PC-9 (cell line): ENCODE data around the gene CFAP97D2. TPM values are rescaled to one million over a fixed set of nuclear protein-coding genes. Genes with fewer than 3 reads are reported as not detected.

Experiments used
- BruUV-seq: library from RNA; stranded (reverse); fragments of 400-500 nt; replicated peaks from 2 replicates; lab custom pipeline; 2021; lab: Mats Ljungman, UMichigan
- CTCF ChIA-PET: fragments of 300-600 bp; sonication (Branson Sonifier 250); formaldehyde crosslinking; loops from one replicate; lab custom pipeline; 2022; ENCODE audit warnings: antibody characterized with exemption; lab: Charles Lee
- POLR2A ChIA-PET: fragments of 300-600 bp; sonication (Branson Sonifier 250); formaldehyde crosslinking; loops from one replicate; lab custom pipeline; 2022; ENCODE audit warnings: antibody characterized with exemption; ENCODE audit not compliant: unreplicated experiment; lab: Charles Lee
- DNase-seq, 2 experiments: peaks; one replicate each; pipeline versions ENCODE4 v3.0.0 to v3.0.0-alpha.2; 2015 to 2022; ENCODE audit warnings: mixed read lengths in 1 of 2
- H2AFZ ChIP-seq: fragments of 200-600 bp; sonication (generic); 2 replicates; pipeline ENCODE4 v1.8.1; 2017; ENCODE audit warnings: antibody characterized with exemption
- H3F3A ChIP-seq: fragments of 200-600 bp; sonication (generic); 2 replicates; pipeline ENCODE4 v1.8.1; 2017; ENCODE audit warnings: antibody characterized with exemption, mild to moderate bottlenecking, low read depth; ENCODE audit not compliant: insufficient read depth
- H3K27ac ChIP-seq: fragments of 200-600 bp; sonication (generic); 2 replicates; pipeline ENCODE4 v1.6.1; 2016; ENCODE audit warnings: mixed run types
- H3K27me3 ChIP-seq: fragments of 200-600 bp; sonication (generic); 2 replicates; pipeline ENCODE4 v1.6.1; 2016; ENCODE audit warnings: low read depth, mixed run types; ENCODE audit not compliant: insufficient read depth
- H3K36me3 ChIP-seq: fragments of 200-600 bp; sonication (generic); 2 replicates; pipeline ENCODE4 v1.6.1; 2016; ENCODE audit warnings: low read depth, mixed run types
- H3K4me1 ChIP-seq: fragments of 200-600 bp; sonication (generic); replicated peaks from 2 replicates; pipeline ENCODE4 v1.6.1; 2016; ENCODE audit warnings: mixed run types; ENCODE audit not compliant: insufficient read depth
- H3K4me2 ChIP-seq: fragments of 200-600 bp; sonication (generic); 2 replicates; pipeline ENCODE4 v1.6.1; 2017; ENCODE audit warnings: mixed run types
- H3K4me3 ChIP-seq: fragments of 200-600 bp; sonication (generic); 2 replicates; pipeline ENCODE4 v1.6.1; 2016; ENCODE audit warnings: mixed run types
- H3K79me2 ChIP-seq: fragments of 200-600 bp; sonication (generic); 2 replicates; pipeline ENCODE4 v1.6.1; 2017; ENCODE audit warnings: low read depth, mixed run types
- H3K9me2 ChIP-seq: fragments of 200-600 bp; sonication (generic); 2 replicates; pipeline ENCODE4 v1.8.1; 2017; ENCODE audit warnings: mild to moderate bottlenecking; ENCODE audit not compliant: insufficient read depth
- H3K9me3 ChIP-seq: fragments of 200-600 bp; sonication (generic); 2 replicates; pipeline ENCODE4 v1.8.1; 2016; ENCODE audit warnings: low read depth; ENCODE audit not compliant: insufficient read depth
- H4K20me1 ChIP-seq: fragments of 200-600 bp; sonication (generic); 2 replicates; pipeline ENCODE4 v1.8.1; 2017; ENCODE audit not compliant: insufficient read depth
- CTCF ChIP-seq: fragments of 200-600 bp; sonication (generic); conservative IDR thresholded peaks from 2 replicates; pipeline ENCODE4 v1.6.1; 2017; ENCODE audit warnings: mixed run types, antibody characterized with exemption, mild to moderate bottlenecking, moderate library complexity
- EZH2 ChIP-seq: fragments of 200-600 bp; sonication (generic); IDR thresholded peaks from 2 replicates; pipeline ENCODE4 v1.8.0; 2017; ENCODE audit warnings: antibody characterized with exemption, low read depth
- intact Hi-C: fragments of 100-400 bp; cut with micrococcal nuclease; formaldehyde crosslinking; loops from one replicate; pipeline ENCODE4 v1.10.0; 2022; ENCODE audit not compliant: unreplicated experiment
- total RNA-seq: library from RNA; stranded (reverse); gene quantifications from 2 replicates; pipeline ENCODE4 v1.2.3, GENCODE V29; 2021

CFAP97D2 gene
- total RNA-seq, 1 experiment from 2014 or later: not detected

GRCh38 chr13:114259374-114259773, 80.3 kb downstream of the CFAP97D2 start:
- intact Hi-C loops: no loop called here
- no TSS peak for BruUV-seq
- DNase-seq: no peak
- H3K9me2 ChIP-seq: no peaks in the 10 kb centered on the region
- CTCF ChIA-PET: no interaction called here
- no peak overlapping the region for H3K4me3 ChIP-seq
- TF ChIP-seq CTCF (no peak), EZH2 (no peak)
- H3K36me3 ChIP-seq: peaks cover 79% of the 10 kb centered on the region
- no peaks in the 10 kb centered on the region for H3K27me3 ChIP-seq
- POLR2A ChIA-PET: interaction anchor here (0.5 kb wide), 1 partner anchor 8 kb away, joined by 4 read pairs; no protein-coding TSS in a partner anchor
- H3F3A ChIP-seq: no peaks in the 10 kb centered on the region
- no peak overlapping the region for H3K27ac ChIP-seq
- H2AFZ ChIP-seq: no peak overlapping the region
- no peaks in the 10 kb centered on the region for H3K79me2 ChIP-seq
- H3K4me1 ChIP-seq: no peaks in the 10 kb centered on the region
- H3K4me2 ChIP-seq: no peak overlapping the region
- no peaks in the 10 kb centered on the region for H3K9me3 ChIP-seq
- no peaks in the 10 kb centered on the region for H4K20me1 ChIP-seq

GRCh38 chr13:114259974-114260373, 80.9 kb downstream of the CFAP97D2 start:
- BruUV-seq: no TSS peak
- no peaks in the 10 kb centered on the region for H3K9me2 ChIP-seq
- H3K79me2 ChIP-seq: no peaks in the 10 kb centered on the region
- H3K36me3 ChIP-seq: peaks cover 80% of the 10 kb centered on the region
- DNase-seq: no peak
- ChIA-PET POLR2A (no interaction called here), CTCF (no interaction called here)
- TF ChIP-seq CTCF (no peak), EZH2 (no peak)
- H3K4me3 ChIP-seq: no peak overlapping the region
- no peak overlapping the region for H3K4me2 ChIP-seq
- H4K20me1 ChIP-seq: no peaks in the 10 kb centered on the region
- H3F3A ChIP-seq: no peaks in the 10 kb centered on the region
- no peak overlapping the region for H2AFZ ChIP-seq
- intact Hi-C loops: no loop called here
- H3K9me3 ChIP-seq: no peaks in the 10 kb centered on the region
- H3K27me3 ChIP-seq: no peaks in the 10 kb centered on the region
- no peak overlapping the region for H3K27ac ChIP-seq
- H3K4me1 ChIP-seq: no peaks in the 10 kb centered on the region

GRCh38 chr13:114260814-114261213, 81.8 kb downstream of the CFAP97D2 start:
- Histone ChIP-seq H3K36me3 (peaks cover 81% of the 10 kb centered on the region), H3K27ac (no peak overlapping the region)

More at GRCh38 chr13:114260814-114261213, 81.8 kb downstream of the CFAP97D2 start:
- POLR2A ChIA-PET: no interaction called here
- H3K4me2 ChIP-seq: no peak overlapping the region
- no peaks in the 10 kb centered on the region for H3K9me3 ChIP-seq
- intact Hi-C loops: no loop called here
- H3K79me2 ChIP-seq: no peaks in the 10 kb centered on the region
- no peaks in the 10 kb centered on the region for H3K9me2 ChIP-seq
- DNase-seq: no peak
- no peaks in the 10 kb centered on the region for H3F3A ChIP-seq
- CTCF ChIA-PET: no interaction called here
- H3K27me3 ChIP-seq: no peaks in the 10 kb centered on the region
- no peaks in the 10 kb centered on the region for H4K20me1 ChIP-seq
- BruUV-seq: no TSS peak
- no peak for TF ChIP-seq CTCF
- no peak for TF ChIP-seq EZH2
- H3K4me3 ChIP-seq: no peak overlapping the region
- H3K4me1 ChIP-seq: no peaks in the 10 kb centered on the region
- H2AFZ ChIP-seq: no peak overlapping the region
